GM19023 (cell line): Measurements from ENCODE around the gene STOM.
A peak's percentile ranks its signal among the peaks of the same experiment; 100 is the strongest.

ENCODE experiments used
- ATAC-seq: cut with Tn5 transposase; IDR thresholded peaks from one replicate; pipeline ENCODE4 v1.9.1; 2021; ENCODE audit warnings: mild to moderate bottlenecking, moderate library complexity; ENCODE audit not compliant: unreplicated experiment

The STOM gene

DNA sequence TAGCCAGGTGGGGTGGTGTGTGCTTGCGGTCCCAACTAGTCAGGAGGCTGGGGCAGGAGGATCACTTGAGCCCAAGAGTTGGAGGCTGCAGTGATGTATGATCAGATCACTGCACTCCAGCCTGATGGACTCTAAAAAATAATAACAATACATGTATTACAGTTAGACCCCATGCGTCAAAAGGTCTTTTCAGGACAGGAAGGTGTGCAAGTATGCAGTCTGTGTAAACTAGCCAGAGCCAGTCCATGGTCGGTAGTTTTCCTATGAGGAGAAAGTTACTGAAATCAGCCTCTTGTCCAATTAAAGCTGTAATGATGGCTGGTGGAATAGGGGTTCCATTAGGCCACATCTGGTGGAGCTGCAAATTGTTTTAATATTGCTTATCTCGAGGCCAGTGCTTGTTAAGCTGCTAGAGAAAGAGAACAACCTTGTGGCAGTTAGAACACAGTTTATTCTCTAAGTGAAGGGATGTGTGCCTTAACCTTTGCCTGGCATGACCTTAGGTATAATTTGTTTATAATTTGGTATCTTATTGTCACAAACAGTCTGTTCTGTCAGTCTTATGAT, 1.5 kb upstream of the STOM start:
- no peak for ATAC-seq

DNA sequence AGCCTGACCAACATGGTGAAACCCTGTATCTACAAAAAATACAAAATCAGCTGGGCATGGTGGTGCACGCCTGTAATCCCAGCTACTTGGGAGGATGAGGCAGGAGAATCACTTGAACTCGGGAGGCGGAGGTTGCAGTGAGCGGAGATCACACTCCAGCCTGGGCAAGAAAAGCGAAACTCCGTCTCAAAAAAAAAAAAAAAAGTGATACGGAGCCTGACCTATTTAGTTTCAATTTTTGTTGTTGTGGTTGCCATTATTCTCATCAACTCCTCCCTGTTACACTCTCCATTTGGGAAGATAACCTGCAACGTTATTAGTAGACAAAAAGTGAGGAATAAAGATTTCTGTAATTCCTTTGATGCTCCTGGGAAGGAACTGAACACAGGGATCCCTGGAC, 1.3 kb downstream of the STOM start:
- ATAC-seq, result no peak

DNA sequence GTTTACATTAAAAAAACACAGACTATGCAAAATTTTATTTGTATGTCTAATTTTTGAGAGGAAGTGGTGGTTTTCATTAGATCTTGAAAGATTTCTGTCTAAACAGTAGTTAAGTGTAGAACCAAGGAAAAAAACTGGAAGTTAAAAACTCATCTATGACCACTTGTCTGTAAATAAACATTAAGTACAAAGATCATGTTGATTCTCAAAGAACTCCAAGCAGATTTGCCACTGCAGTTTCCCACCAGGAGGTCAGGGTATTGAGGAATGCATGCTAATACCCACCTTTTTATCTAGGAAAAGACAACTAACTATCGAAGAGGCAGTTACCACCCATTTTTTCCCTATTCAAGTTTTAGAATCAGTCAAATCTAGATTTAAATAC, 1.9 kb downstream of the STOM start:
- ATAC-seq, result no peak

DNA sequence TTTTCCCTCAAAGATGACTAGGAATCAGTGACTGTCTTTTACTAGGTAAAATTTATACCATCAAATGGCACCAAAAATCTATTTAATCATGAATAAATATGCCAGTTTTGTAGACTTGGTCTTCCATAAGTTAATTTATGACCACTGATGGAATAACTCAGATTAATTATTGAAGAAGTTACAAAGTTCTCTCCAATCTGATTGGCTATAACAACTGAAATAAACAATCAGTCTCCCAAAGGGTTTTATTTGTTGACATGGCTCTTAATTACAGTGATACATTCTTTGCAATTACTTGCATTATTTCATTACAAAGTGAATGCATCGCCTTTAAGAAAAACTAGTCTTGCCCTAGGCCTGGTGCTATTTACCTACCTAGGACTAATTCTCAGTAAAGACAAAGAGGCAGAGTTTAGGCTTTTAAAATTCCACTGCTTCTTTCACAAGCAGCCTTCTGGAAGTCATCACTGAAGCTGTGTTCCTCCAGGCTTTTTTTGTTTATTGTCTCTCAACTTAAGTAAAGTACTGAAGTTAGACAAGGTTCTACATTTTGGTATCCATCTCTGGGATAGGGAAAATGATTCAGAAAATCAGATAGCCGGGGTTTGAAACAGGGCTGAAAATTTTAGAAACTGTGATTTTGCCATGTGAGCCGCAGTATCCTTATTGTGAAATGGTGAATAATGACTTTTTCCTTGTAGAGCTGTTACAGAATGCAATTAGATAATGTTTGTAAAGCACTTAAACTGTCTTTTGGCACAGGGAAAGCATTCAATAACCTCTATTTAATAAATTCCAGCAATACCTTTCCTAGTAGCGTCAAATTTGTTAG, 2.5 kb downstream of the STOM start:
- no peak for ATAC-seq

DNA sequence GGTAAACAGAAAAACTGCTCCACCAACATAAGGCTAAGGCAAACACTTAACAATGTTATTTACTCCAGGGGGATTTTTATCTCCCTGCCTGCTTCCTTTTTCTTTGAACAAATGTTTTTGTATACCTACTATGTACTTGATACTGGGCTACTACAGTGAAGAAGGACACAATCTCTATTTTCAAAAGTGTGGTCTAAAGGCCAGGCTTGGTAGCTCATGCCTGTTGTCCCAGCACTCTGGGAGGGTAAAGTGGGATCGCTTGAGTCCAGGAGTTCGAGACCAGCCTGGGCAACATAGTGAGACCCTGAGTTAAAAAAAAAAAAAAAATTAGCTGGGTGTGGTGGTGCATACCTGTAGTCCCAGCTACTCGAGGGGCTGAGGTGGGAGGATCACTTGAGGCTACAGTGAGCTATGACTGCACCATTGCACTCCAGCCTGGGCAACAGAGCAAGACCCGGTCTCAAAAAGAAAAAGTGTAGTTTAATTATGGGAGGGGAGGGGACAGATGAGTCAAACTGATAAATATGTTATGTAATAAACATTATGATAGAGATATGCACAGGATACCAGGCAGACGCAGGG, 3.3 kb downstream of the STOM start:
- no peak for ATAC-seq

DNA sequence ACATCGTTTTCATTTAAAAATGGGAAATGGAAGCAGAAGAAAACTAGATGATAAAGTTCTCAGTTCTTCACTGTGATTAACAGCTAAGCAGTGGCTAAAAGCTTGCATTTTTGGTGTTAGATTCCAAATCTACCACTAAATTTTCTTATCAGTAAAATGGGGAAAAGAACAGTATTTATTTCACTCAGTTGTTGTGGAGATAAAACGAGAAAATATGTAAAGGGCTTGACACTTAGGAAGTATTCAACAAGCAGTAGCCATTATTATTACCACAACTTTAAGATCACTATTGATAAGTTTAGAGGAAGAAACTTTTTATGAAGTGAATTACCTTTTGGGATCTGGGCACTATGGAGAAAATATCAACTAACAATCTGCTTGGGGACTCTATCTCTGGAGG, 4.5 kb downstream of the STOM start:
- no peak for ATAC-seq

DNA sequence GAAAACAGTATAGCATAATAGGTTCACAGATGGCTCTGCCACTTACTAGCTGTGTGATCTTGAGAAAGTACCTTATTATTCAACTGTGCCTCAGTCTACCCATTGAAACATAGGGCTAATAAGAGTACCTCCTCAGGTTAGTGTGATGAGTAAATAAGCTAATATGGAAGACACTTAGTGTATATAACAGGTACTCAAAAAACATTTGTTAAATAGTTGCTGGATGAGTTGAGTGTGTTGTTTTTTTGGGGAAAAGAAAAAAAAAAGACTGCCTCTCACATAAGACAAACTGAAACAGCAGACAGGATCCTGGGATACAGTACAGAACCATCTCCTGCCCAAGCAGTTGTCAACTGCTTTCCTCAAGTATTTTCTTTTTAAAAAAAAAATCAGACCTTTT, 5.2 kb downstream of the STOM start:
- no peak for ATAC-seq

DNA sequence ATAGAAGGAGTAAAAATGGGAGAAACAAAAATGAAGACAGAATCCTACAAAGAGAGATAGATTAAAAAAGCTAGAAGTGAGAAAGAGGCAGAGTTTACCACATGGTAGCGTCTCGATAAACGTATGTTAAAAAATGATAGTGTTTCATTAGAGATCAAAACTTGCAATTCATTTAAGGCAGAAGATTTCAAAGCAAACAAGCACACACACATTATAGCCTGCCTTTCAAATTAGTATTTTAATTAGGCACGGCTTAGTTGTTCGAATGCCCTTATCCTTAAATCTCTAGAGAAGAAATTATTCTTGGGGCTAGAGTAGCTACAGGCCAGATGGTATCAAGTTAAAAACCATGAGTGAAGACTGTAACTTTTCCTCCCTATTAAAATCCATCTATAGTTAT, 6.0 kb downstream of the STOM start:
- no peak for ATAC-seq

DNA sequence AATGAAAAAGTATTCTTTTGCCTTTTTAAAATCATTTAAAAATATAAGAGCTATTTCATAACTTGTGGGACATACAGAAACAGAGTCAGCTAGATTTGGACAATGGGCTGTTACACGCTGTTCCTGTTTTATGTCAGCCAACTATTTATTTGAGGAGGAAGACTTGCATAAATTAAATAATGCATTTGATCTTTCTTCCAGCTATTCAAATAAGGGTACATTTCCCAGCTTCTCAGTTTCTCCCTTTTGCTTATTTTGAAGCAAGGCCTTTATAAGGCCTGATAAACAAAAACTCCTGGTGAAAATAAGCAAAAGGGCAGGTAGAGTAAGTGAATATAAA, 6.5 kb downstream of the STOM start:
- no peak for ATAC-seq

DNA sequence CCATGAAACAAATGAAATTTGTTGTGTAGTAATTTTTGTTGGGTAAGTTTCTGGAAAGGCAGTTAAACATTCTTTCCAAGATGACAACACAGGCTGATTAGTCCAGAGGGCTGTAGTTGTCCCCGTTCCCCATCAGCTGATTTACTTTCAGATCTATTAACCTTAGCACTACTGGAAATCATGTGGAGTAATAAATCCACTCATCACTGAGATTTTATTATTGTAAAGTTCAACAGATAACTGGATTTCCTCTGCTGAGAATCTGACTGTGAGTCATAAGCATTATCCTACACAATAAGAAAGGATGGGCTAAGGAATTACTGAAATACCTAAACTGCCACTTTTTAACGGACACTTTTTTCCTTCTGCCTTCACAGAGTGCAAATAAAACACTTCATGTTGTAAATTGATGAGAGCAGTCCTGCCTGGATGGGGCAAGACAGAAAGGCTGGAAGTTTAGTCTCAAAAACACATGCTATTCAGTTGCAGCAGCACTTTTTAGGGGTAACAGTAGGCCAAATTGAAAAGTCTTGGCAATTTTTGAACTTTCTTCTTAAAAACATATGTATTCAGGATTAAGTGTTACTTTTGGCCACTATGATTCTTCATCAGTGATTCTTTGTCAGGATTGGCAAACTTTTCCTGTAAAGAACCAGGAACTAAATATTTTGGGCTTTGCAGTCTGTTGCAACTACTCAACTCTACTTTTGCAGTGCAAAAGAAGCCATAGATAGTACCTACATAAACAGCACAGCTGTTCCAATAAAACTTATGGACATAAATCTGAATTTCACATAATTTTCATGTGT, 7.0 kb downstream of the STOM start:
- no peak for ATAC-seq

DNA sequence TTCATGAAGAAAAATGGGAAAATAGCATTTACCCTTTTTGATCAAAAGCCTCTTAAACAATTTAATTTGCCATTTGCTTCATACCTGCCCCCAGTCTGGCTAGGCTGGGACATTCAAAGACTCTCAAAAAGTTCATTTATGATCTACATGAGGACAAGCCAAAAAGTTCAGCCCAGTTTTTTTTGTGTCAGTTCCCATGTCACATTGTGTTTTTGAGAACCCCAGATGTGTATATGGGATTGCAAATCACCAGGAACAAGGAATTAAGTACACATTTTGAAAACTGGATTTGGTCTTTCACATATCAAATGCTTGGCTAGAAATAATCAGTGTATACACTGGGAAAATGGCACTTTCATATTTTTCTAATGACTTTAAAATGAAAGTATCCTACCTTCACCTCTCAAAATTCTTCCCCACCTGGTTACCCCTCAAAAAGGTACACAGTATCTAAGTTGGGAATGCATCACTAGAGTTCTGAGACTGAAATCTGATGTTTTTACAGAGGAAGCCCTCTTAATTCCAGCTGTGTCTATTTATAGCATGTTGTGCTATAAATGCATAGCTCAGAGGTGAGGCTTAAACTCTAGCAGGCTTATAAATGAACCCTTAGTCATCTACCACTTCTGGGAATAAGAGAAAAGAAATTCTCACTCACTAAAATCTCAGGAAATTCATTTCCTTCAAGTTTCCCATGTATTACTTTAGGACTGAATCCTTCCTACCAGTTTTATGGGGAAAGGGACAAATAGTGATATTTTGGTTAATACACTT, 9.3 kb downstream of the STOM start:
- no peak for ATAC-seq

DNA sequence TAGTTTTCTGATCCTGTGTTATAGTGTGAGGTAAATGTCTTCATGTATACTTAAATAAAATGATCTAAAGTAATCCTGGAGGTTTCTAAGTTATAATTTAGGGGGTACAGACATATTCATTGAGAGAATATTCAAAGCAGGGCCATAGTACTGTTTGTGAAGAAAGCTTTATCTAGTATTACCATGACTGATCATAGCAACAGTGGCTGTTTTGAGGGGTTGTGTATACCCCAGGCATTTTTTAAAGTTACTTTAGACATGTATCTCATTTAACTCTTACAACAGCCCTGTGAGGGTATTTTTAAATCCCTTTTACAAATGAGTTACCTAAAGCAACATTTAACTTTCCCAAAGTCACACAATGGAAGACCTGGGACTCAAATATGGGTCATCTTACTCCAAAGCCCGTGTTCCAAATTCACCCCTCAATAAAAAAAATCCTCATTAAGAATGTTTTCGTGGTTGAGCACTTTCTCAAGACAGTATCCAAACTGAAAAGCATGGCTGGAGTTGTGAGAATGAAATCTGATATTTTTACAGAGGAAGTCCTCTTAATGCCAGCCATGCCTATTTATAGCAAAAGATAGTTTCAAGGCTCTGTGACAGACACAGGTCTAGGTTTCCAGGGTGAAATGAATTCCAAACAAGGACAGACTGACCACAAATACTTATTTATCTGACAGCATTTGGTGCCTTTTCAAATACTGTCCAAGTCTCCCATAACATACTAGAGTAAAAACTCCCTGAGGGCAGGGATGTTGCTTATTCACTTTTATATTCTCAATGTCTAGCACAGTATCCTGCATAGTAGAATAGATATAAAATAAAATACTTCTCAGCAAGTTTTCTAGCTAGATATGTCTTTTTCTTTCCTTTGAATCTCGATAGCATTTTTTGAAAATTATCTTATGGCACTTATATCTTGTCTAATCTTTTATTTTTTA, 10.4 kb downstream of the STOM start:
- ATAC-seq, result no peak

DNA sequence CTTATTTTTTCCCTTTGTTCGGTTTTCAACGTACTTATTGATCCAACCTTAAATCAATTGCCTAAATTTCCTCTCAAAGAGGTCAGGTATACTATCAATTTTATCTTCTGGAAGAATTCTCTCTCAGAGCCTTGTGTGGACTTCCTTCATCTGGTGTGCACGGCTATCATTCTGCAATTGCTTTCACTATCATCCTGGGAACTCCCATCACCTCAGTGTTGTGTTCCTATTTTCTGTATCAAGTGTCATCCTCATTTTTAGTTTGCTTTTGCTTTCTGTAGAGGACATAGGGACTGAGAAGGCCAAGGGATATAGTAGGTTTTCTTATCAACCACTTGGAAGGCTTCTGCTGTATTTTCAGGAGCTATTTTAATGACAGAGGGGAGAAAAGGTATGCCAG, 11.3 kb downstream of the STOM start:
- no peak for ATAC-seq

DNA sequence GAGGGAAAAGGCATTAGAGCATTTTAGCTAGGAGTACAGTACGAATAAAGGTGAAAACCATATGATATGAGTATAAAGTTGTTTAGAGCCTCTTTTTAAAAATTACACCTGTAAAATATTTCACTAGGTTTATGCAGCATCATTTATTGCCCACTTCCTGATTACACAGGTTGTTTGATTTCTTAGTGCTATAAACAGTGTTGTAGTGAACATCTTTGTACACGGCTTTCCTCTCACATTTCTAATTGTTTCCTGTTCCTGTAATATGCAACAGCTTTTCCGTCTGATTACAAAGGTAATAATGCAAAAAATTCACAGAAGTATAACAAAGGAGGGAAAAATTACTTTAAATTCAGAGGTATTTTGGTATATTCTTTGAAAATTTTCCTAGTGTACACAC, 13.0 kb downstream of the STOM start:
- ATAC-seq, result no peak

DNA sequence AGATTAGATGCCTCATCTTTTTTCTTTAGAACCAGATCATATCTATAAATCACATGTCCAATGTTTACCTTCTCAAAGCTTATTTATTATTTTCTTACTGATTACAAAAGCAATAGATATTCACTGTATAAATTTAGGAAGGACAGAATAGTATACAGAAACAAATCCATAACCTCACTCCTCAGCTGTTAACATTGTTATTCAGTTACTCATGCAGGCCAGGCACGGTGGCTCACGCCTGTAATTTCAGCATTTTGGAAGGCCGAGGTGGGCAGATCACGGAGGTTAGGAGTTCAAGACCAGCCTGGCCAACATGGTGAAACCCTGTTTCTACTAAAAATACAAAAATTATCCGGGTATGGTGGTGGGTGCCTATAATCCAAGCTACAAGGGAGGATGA, 15.3 kb downstream of the STOM start:
- no peak for ATAC-seq

DNA sequence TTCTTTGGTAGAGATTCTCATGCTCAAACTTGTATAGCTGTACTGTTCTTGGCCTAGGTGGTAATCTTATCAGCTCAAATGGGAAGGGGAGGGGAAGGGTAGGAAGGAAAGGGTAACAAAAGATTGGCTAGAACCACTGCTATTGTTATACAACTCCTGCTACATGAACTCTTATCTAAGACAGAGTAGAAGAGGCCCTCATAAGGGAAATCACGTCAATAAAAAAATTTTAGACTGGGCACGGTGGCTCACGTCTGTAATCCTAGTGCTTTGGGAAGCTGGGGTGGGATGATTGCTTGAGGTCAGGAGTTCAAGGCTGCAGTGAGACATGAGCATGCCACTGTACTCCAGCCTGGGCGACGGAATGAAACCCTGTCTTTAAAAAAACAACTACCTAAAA, 15.9 kb downstream of the STOM start:
- ATAC-seq, result no peak

DNA sequence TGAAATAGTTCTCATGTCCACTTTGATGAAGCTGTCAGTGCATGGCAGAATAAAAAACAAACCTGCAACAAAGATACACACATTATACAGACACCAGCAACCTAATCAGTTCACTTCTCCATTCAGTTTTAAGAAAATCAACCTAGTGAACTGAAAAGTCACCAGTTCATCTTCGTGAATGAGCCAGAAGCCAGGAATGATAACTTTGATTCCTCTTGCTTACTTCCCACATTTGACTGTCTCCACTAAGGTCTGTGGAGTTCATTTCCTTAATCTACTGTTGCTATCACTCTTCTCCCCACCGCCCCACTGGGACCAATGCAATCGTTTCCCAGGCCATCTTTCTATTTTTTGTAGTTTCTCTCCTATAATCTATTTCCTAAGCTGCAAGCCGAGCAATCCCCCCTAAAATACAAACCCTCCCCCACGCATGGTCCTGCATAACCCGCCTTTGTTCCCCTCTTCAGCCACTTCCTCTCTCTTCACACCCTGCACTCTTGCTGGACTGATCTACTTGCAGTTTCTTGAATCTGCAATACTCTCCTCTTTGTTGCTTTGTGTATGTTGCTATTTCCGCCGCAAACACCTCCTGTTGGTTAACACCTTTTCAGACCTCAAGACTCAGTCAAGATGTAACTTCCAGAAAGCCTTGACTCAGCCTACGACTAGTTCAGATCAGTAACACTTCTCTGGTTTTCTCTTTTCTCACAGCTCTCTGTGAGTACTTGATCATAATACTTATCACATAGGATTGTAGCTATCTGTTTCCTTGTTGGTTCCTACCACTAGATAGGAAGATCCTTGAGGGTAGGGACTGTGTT, 16.6 kb downstream of the STOM start:
- peak; percentile 96 for ATAC-seq

DNA sequence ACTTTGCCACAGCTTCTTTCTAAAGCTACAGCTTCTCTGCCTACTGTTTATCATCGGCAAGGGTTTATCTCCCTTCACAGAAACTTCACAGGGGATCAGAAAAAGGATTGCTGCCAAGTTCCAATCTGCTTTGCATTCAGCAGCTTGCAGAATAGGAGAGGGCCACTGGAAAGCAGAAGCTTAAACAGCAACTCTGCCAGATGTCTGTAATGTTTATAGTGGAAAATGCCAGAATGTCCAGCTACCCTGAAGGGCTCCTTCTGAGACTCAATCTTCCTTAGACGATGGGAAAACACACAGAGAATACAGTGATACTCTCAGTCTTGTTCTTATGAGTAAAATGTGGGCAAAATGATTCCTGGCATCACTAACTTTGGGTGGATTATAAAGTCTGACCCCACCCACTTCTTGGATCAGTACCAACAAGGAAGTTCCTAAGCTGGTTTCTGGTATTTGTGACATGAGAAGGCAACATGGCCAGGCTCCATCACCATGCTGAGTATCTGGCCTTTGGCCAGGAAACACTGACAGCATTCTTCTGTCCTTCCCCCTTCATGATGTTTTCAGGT, 19.0 kb downstream of the STOM start:
- no peak for ATAC-seq

DNA sequence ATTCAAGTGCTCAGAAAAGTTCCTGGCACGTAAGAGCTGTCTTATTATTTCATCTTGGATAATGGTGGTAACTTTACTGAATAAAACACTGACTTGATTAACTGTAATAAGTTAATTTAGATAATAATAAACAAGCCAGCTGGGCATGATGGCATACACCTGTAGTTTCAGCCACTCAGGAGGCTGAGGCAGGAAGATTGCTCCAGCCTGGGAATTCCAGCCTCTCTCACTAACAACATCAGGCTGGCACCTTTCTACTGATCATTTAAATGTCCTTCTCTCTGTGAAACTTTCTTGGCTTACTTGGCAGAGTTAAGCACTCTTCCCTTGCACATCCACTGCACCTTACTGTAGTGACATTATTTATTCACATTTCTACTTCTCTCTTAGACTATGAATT, 20.0 kb downstream of the STOM start:
- no peak for ATAC-seq
